Muscle of arm (tissue), 12 donors: Measurements from ENCODE around the gene CPNE4. TPM values are rescaled to one million over a fixed set of nuclear protein-coding genes. Genes with fewer than 3 reads are reported as not detected.
"Not testable (repeated sequence)": the region's sequence is repeated elsewhere in the genome, so short reads cannot be mapped to it uniquely, and the experiment has no call there.

Experiments
- DNase-seq: peaks from one replicate; pipeline ENCODE4 v3.0.0-alpha.2; 2013
- polyA plus RNA-seq, 12 donors: library from polyadenylated mRNA; unstranded; fragments of 120-200 nt; gene quantifications; one replicate each; pipeline ENCODE4 v1.2.1, GENCODE V29; 2013; ENCODE audit not compliant: insufficient read length in 12 of 12

Gene CPNE4
- polyA plus RNA-seq, 12 donors = 0.15 to 3.4 (median 0.37) TPM; not detected in 4

- no peak for DNase-seq
These were observed 74.5 kb downstream of the CPNE4 start for GRCh38 chr3:131960324-131960723.

- DNase-seq = no peak
These were observed 76.8 kb downstream of the CPNE4 start for GRCh38 chr3:131957980-131958379.

GRCh38 chr3:131957511-131957910 is 77.3 kb downstream of the CPNE4 start:
- DNase-seq = no peak

- no peak for DNase-seq
These were observed 86.0 kb downstream of the CPNE4 start for GRCh38 chr3:131948806-131949205.

GRCh38 chr3:131944676-131945075 is 90.1 kb downstream of the CPNE4 start:
- DNase-seq = no peak

- no peak for DNase-seq
These were observed 101.1 kb downstream of the CPNE4 start for GRCh38 chr3:131933665-131934064.

GRCh38 chr3:131928593-131928992 is 106.2 kb downstream of the CPNE4 start:
- DNase-seq = no peak

GRCh38 chr3:131925571-131925970 is 109.2 kb downstream of the CPNE4 start:
- no peak for DNase-seq

- DNase-seq = no peak
These were observed 112.5 kb downstream of the CPNE4 start for GRCh38 chr3:131922356-131922755.

GRCh38 chr3:131917006-131917405 is 117.8 kb downstream of the CPNE4 start:
- DNase-seq = no peak

- no peak for DNase-seq
These were observed 120.6 kb downstream of the CPNE4 start for GRCh38 chr3:131914090-131914691.

- DNase-seq = no peak
These were observed 122.6 kb downstream of the CPNE4 start for GRCh38 chr3:131912255-131912654.

GRCh38 chr3:131907796-131908195 is 127.0 kb downstream of the CPNE4 start:
- DNase-seq = no peak

GRCh38 chr3:131903988-131904415 is 130.8 kb downstream of the CPNE4 start:
- no peak for DNase-seq

GRCh38 chr3:131901686-131902085 is 133.1 kb downstream of the CPNE4 start:
- DNase-seq = no peak

- no peak for DNase-seq
These were observed 133.9 kb downstream of the CPNE4 start for GRCh38 chr3:131900891-131901290.

GRCh38 chr3:131899021-131899420 is 135.8 kb downstream of the CPNE4 start:
- DNase-seq = no peak

- no peak for DNase-seq
These were observed 136.5 kb downstream of the CPNE4 start for GRCh38 chr3:131898346-131898745.

GRCh38 chr3:131896285-131896684 is 138.5 kb downstream of the CPNE4 start:
- no peak for DNase-seq

GRCh38 chr3:131895766-131896165 is 139.0 kb downstream of the CPNE4 start:
- DNase-seq = no peak

- DNase-seq = no peak
These were observed 142.5 kb downstream of the CPNE4 start for GRCh38 chr3:131892331-131892730.

GRCh38 chr3:131885871-131886270 is 148.9 kb downstream of the CPNE4 start:
- DNase-seq = not testable (repeated sequence)

- DNase-seq = no peak
These were observed 151.0 kb downstream of the CPNE4 start for GRCh38 chr3:131883711-131884407.

GRCh38 chr3:131883086-131883485 is 151.7 kb downstream of the CPNE4 start:
- DNase-seq = no peak
